DOHH2 (cell line): ENCODE measurements around the gene CACNA1I.

ENCODE experiments used
- H3F3A ChIP-seq: fragments of 200-600 bp; sonication (generic), shearing (Covaris generic); 2 replicates; pipeline ENCODE4 v1.6.0; 2016; ENCODE audit warnings: antibody characterized with exemption, mild to moderate bottlenecking; ENCODE audit not compliant: control insufficient read depth, insufficient read depth
- H3K27ac ChIP-seq: fragments of 200-600 bp; sonication (generic); 2 replicates; pipeline ENCODE4 v1.5.1; 2014; ENCODE audit warnings: low read depth, mild to moderate bottlenecking, low read length, moderate library complexity
- H3K27me3 ChIP-seq: fragments of 200-600 bp; sonication (generic); 2 replicates; pipeline ENCODE4 v1.6.1; 2014; ENCODE audit warnings: mild to moderate bottlenecking, low read length, mixed read lengths; ENCODE audit not compliant: control insufficient read depth
- H3K36me3 ChIP-seq: fragments of 200-600 bp; sonication (generic); 2 replicates; pipeline ENCODE4 v1.6.1; 2014; ENCODE audit warnings: mild to moderate bottlenecking, low read length, moderate library complexity, mixed read lengths; ENCODE audit not compliant: control insufficient read depth
- H3K4me1 ChIP-seq: fragments of 200-600 bp; sonication (generic); 2 replicates; pipeline ENCODE4 v1.6.1; 2014; ENCODE audit warnings: mild to moderate bottlenecking, low read length, mixed read lengths; ENCODE audit not compliant: control insufficient read depth
- H3K4me2 ChIP-seq: fragments of 200-600 bp; sonication (generic); 2 replicates; pipeline ENCODE4 v1.6.0; 2014; ENCODE audit warnings: mild to moderate bottlenecking, low read length, moderate library complexity
- H3K4me3 ChIP-seq: fragments of 200-600 bp; sonication (generic); 2 replicates; pipeline ENCODE4 v1.5.1; 2014; ENCODE audit warnings: mild to moderate bottlenecking, low read length, mixed read lengths
- H3K79me2 ChIP-seq: fragments of 200-600 bp; sonication (generic); 2 replicates; pipeline ENCODE4 v1.6.1; 2014; ENCODE audit warnings: mild to moderate bottlenecking, low read length, mixed read lengths; ENCODE audit not compliant: control insufficient read depth
- H3K9me2 ChIP-seq: fragments of 200-600 bp; sonication (generic); replicated peaks from 2 replicates; pipeline ENCODE4 v1.6.1; 2014; ENCODE audit warnings: mild to moderate bottlenecking, low read length, mixed read lengths; ENCODE audit not compliant: control insufficient read depth
- H3K9me3 ChIP-seq: fragments of 200-600 bp; sonication (generic); 2 replicates; pipeline ENCODE4 v1.6.1; 2014; ENCODE audit warnings: antibody characterized with exemption, low read length, mixed read lengths; ENCODE audit not compliant: control insufficient read depth, insufficient read depth
- H4K20me1 ChIP-seq: fragments of 200-600 bp; sonication (generic); 2 replicates; pipeline ENCODE4 v1.6.0; 2014; ENCODE audit warnings: low read depth, mild to moderate bottlenecking, antibody characterized with exemption, low read length, moderate library complexity; ENCODE audit not compliant: control insufficient read depth, insufficient read depth
- EZH2phosphoT487 ChIP-seq: fragments of 200-600 bp; sonication (generic); IDR thresholded peaks from 2 replicates; pipeline ENCODE4 v1.6.1; 2017; ENCODE audit warnings: borderline replicate concordance, mild to moderate bottlenecking, antibody characterized with exemption, low read length, moderate library complexity, mixed read lengths
- TF ChIP-seq, protein P1 (sequence below): fragments of 200-600 bp; sonication (generic); IDR thresholded peaks from one replicate; pipeline ENCODE4 v1.5.1; 2014; ENCODE audit warnings: antibody characterized with exemption, mild to moderate bottlenecking, low read depth, low read length; ENCODE audit not compliant: poor library complexity, severe bottlenecking

The CACNA1I gene

DNA sequence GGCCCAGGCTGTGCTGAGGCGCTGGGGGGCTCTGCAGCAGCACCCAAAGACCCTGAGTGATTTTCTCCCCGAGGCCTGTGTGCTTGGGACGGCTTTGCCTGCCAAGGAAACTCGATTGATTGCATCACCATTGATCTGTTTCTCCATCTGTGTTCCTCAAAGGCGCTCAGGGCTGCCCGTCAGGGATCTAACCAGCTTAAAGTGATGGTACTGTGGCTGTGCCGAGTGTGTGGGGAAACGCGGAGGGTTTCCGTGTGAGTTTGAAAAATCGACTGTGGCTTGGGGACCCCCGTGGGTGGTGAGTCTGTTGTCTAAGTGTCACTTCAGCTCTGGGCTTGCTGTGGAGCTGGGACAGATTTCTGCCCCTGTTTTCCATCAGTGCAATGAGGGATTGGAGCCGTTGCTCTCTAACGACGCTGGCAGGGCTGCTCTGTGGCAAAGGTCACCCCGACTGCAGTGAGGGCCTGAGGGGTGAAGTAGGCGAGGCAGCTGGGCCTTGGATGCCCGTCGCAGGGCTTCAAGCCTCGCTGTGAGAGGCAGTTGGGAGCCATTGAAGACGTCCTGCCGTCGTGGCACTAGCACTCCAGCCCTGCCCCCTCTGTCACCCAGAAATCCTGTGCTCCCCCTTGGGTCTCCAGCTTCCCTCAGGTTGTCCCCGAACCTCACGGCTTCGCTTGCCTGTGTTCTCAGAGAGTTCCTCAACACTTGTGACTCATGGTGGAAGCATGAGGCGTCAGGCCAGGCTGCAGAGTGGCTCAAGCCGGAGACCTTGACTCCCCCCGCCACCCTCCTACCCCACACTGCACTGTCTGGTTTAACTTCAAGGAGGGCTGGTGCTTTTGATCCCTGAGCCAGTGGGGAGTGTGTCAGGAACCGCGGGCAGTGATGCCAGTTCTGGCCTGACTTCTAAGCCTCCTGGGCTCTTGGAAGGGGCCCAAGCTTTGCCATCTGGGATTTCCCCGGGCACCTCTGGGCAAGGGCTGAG lies 21.8 kb downstream of the CACNA1I start:
- Histone ChIP-seq H3K27me3 (peaks cover 6% of the 10 kb centered on the region), H3K79me2 (no peaks in the 10 kb centered on the region), H3K4me1 (peaks cover 5% of the 10 kb centered on the region; the same call in 1 of the 2 replicates), H3K9me3 (no peaks in the 10 kb centered on the region), H3K4me3 (no peak overlapping the region), H3K27ac (no peak overlapping the region), H3K36me3 (no peaks in the 10 kb centered on the region), H3F3A (peaks cover 2% of the 10 kb centered on the region; the same call in 1 of the 2 replicates), H3K9me2 (no peaks in the 10 kb centered on the region), H3K4me2 (no peak overlapping the region), H4K20me1 (no peaks in the 10 kb centered on the region)
- no peak for TF ChIP-seq EZH2phosphoT487
- TF ChIP-seq, protein P1, sequence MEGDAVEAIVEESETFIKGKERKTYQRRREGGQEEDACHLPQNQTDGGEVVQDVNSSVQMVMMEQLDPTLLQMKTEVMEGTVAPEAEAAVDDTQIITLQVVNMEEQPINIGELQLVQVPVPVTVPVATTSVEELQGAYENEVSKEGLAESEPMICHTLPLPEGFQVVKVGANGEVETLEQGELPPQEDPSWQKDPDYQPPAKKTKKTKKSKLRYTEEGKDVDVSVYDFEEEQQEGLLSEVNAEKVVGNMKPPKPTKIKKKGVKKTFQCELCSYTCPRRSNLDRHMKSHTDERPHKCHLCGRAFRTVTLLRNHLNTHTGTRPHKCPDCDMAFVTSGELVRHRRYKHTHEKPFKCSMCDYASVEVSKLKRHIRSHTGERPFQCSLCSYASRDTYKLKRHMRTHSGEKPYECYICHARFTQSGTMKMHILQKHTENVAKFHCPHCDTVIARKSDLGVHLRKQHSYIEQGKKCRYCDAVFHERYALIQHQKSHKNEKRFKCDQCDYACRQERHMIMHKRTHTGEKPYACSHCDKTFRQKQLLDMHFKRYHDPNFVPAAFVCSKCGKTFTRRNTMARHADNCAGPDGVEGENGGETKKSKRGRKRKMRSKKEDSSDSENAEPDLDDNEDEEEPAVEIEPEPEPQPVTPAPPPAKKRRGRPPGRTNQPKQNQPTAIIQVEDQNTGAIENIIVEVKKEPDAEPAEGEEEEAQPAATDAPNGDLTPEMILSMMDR: no peak

DNA sequence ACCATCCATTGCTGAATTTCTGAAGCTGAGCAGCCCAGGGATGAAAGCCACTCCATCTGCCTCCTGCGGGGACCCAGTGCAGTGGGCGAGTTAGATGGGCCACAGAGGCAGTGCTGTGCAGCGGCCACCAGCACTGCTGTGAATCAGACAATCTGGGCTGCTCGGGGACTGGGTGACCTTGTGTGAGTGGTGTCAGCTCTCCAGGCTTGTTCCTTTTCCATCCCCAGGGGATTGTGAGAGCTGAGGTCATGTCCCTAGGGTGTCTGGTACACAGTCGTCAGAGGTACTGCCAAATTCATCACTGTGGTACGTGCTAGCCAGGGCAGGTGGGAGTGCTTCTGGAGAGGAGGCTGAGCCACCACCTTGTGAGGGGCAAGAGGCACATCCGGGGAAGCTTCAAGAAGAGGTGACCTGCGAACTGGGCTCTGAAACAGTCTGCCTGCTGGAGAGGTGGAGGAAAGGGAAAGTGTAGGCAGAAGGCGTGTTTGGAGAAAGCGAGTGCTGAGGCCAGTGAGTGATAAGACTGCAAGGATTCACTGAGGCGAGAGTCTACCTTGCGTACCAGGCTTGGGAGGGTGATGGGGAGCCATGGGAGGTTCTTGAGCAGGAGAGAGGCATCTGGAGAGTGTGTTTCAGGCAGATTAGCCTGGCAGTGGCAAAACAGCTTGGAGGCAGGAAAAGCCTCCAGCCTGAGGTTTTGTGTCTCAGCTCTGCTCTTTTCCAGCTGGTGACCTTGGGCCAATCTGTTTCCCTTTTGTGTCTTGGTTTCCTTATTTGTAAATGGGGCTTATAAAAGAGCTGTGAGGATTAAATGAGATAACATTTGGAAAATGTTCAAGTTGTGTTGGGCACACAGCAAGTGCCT lies 22.7 kb downstream of the CACNA1I start:
- Histone ChIP-seq H3K36me3 (no peaks in the 10 kb centered on the region), H3K9me3 (no peaks in the 10 kb centered on the region), H3F3A (peaks cover 2% of the 10 kb centered on the region; the same call in 1 of the 2 replicates), H3K4me3 (no peak overlapping the region), H3K4me1 (peaks cover 7% of the 10 kb centered on the region; the same call in 1 of the 2 replicates), H3K27me3 (peaks cover 11% of the 10 kb centered on the region), H4K20me1 (no peaks in the 10 kb centered on the region), H3K4me2 (no peak overlapping the region), H3K9me2 (no peaks in the 10 kb centered on the region), H3K79me2 (no peaks in the 10 kb centered on the region), H3K27ac (no peak overlapping the region)
- TF ChIP-seq, protein P1: no peak
- TF ChIP-seq EZH2phosphoT487: no peak

DNA sequence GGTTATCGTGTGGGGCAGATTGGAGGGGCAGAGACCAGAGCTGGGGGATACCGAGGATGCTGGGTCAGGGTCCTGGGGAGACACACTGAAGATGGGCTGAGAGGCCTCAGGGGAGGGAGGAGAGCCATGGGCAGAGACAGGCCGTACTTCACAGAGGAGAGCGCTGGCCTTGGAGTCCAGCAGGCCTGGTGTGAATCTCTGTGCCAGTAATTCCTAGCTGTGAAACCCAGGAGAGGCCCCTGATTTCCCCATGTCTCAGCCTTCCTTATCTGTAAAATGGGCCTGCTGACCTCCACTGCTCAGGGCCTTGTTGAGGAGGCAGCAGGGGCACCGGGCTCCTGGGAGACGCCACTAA lies 23.4 kb downstream of the CACNA1I start:
- Histone ChIP-seq H3K36me3 (no peaks in the 10 kb centered on the region), H3F3A (peaks cover 2% of the 10 kb centered on the region; the same call in 1 of the 2 replicates), H3K4me2 (no peak overlapping the region), H3K27ac (no peak overlapping the region), H3K9me3 (no peaks in the 10 kb centered on the region), H3K4me3 (no peak overlapping the region), H3K27me3 (peaks cover 11% of the 10 kb centered on the region), H3K79me2 (no peaks in the 10 kb centered on the region), H3K9me2 (no peaks in the 10 kb centered on the region), H4K20me1 (no peaks in the 10 kb centered on the region), H3K4me1 (peaks cover 7% of the 10 kb centered on the region; the same call in 1 of the 2 replicates)
- TF ChIP-seq, protein P1: no peak
- TF ChIP-seq EZH2phosphoT487: no peak
